Fibroblast of gingiva (primary cell): Measurements from ENCODE around the gene ILF2.
"Not testable (repeated sequence)": the region's sequence is repeated elsewhere in the genome, so short reads cannot be mapped to it uniquely, and the experiment has no call there.

Source experiments
- DNase-seq: peaks from one replicate; pipeline ENCODE4 v3.0.0-alpha.2; 2011; ENCODE audit warnings: low read depth

Gene ILF2

GRCh38 chr1:153679337-153680119 lies 8.7 kb upstream of the ILF2 start:
- no peak for DNase-seq

- DNase-seq = peak; percentile 15
Observed at GRCh38 chr1:153678519-153679336, 7.9 kb upstream of the ILF2 start, which contains the start of gene NPR1. NPR1 (plus strand) TSS chr1:153678688; CDS start chr1:153679109, 421 bp downstream.

GRCh38 chr1:153677718-153678518 lies 7.1 kb upstream of the ILF2 start:
- DNase-seq = peak; percentile 37

- DNase-seq = no peak
Observed at GRCh38 chr1:153673511-153673910, 2.7 kb upstream of the ILF2 start.

- DNase-seq = not testable (repeated sequence)
Observed at GRCh38 chr1:153671628-153672353, 998 bp upstream of the ILF2 start.

- DNase-seq = no peak
Observed at GRCh38 chr1:153670257-153670858, 435 bp downstream of the ILF2 start.

- DNase-seq = no peak
Observed at GRCh38 chr1:153669606-153670005, 1.2 kb downstream of the ILF2 start.

GRCh38 chr1:153668672-153669071 lies 2.1 kb downstream of the ILF2 start:
- DNase-seq = not testable (repeated sequence)

GRCh38 chr1:153667439-153667838 lies 3.4 kb downstream of the ILF2 start:
- no peak for DNase-seq

- DNase-seq = peak; percentile 51
Observed at GRCh38 chr1:153663211-153663610, 7.6 kb downstream of the ILF2 start.

GRCh38 chr1:153662269-153662668 lies 8.5 kb downstream of the ILF2 start:
- no peak for DNase-seq

- no peak for DNase-seq
Observed at GRCh38 chr1:153661111-153661708, 9.6 kb downstream of the ILF2 start.

GRCh38 chr1:153659656-153660055 lies 11.1 kb downstream of the ILF2 start:
- DNase-seq = no peak

- DNase-seq = no peak
Observed at GRCh38 chr1:153659175-153659534, 11.6 kb downstream of the ILF2 start.

- DNase-seq = peak; percentile 85
Observed at GRCh38 chr1:153658400-153659174, 12.2 kb downstream of the ILF2 start, which contains the start of gene SNAPIN. SNAPIN (plus strand) TSS chr1:153658703; CDS start chr1:153658744, 41 bp downstream.

GRCh38 chr1:153655333-153655732 lies 15.5 kb downstream of the ILF2 start:
- no peak for DNase-seq

GRCh38 chr1:153652805-153653500 lies 17.8 kb downstream of the ILF2 start:
- no peak for DNase-seq

GRCh38 chr1:153651771-153652170 lies 19.0 kb downstream of the ILF2 start:
- no peak for DNase-seq

- DNase-seq = peak; percentile 25
Observed at GRCh38 chr1:153649863-153650235, 20.9 kb downstream of the ILF2 start.
